GM18517 (cell line): ENCODE data around the gene SLC41A3.

Experiments
- ATAC-seq: cut with Tn5 transposase; IDR thresholded peaks from one replicate; pipeline ENCODE4 v1.9.1; 2021; ENCODE audit warnings: mild to moderate bottlenecking, moderate library complexity; ENCODE audit not compliant: unreplicated experiment

Gene SLC41A3

GRCh38 chr3:126030455-126030854, 53.5 kb downstream of the SLC41A3 start:
- ATAC-seq: no peak

DNA sequence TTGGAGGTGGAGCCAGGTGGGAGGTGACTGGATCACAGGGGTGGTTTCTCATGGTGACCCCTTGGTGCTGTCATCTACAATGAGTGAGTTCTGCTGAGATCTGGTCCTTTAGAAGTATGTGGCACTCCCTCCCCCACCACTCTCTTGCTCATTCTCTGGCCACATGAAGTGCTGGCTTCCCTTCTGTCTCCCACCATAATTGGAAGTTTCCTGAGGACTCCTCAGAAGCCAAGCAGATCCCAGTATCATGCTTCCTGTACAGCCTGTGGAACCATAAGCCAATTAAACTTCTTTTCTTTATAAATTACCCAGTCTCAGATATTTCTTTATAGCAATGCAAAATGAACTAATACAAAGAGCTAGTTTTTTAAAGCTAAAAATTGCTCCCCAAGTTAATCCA, 54.7 kb downstream of the SLC41A3 start:
- no peak for ATAC-seq

- ATAC-seq: no peak
Measured at GRCh38 chr3:126028096-126028495, 55.8 kb downstream of the SLC41A3 start.

DNA sequence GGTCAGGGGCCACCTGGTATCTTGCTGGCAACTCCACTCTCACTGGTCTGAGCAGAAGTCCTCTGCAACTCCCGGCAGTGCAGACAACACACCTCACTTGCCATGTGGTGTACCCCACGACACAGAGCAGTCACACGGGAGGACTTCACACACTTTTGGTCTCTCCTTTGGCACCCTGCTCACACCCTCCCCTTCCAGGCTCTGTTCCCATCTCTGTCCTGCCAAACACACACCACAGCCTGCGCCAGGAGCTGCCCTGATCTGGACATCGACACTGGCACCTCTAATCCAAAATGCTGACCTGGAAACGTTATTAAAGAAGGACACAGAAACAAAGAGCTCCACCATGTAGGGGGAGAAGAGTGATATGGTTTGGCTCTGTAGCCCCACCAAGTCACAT, 57.2 kb downstream of the SLC41A3 start:
- ATAC-seq: no peak

- ATAC-seq: no peak
Measured at GRCh38 chr3:126026277-126026751, 57.6 kb downstream of the SLC41A3 start.

DNA sequence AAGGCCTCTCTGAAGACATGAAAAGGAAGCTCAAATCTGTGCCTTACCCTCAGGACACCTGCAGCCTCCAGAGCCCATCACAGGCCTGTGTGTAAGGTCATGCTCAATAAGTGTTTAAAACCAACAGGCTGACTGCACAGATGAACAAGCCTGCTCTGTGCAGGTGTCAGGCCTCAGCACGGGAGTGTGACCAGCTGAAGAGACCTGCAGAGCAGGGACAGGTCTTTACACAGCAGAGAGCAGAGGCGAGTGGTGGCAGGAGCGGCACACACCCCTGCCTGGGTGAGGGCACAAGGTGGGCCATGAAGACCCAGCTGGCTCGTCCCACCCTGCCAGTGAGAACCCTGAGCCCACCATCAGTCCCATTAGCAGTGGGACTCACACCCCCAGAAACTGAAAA, 58.1 kb downstream of the SLC41A3 start:
- ATAC-seq: no peak

GRCh38 chr3:126025116-126025729, 58.7 kb downstream of the SLC41A3 start:
- no peak for ATAC-seq

GRCh38 chr3:126024049-126024854, 59.7 kb downstream of the SLC41A3 start:
- ATAC-seq: no peak

DNA sequence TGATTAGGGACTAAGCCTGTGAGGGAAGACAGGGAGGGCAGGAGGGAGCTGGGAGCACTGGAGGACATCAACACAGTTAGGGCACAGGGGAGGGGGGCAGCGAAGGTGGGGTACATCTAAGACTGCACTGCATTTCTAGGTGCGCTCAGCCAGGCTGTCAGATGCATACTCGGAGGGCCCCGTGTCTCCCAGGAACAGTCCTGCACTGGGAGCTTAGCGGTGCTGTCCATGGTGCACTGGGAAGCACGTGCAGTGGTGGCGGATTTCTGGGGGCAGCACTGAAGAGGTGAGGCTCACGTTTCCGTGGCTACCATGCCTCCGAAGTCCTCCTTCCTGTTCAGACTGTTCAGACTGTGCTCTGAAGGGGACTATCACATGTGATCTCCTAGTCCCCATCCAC, 60.5 kb downstream of the SLC41A3 start:
- no peak for ATAC-seq

DNA sequence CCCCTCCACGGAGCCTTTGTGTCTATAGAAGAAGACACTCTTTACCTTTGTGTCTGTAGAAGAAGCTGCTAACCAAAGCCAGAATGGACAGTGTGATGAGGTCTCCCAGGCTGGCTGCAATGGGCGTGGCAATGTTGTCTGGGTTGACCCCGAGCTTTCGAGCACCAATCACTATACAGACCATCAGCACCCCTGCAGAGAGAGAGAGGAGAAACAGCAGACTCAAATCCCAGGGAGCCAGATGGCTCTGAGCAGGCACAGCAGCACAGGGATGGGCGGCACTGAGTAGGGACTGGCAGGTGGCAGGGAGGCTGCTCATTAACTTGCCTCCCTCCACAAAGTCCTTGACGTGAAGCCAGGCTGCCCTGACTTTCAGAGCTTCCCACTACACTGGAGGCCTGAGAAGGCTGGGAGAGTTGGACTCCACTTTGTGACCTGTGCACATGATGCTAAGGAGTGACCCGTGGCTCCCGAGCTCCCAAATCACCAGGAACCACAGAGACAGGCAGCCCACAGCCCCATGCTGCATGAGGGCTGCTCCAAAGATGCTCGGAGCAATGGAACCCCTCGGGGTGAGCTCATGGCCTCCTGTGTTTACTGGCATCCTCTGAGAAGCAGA, 61.1 kb downstream of the SLC41A3 start:
- ATAC-seq: no peak

- no peak for ATAC-seq
Measured at GRCh38 chr3:126021702-126022101, 62.2 kb downstream of the SLC41A3 start.

- ATAC-seq: no peak
Measured at GRCh38 chr3:126021224-126021623, 62.7 kb downstream of the SLC41A3 start.

DNA sequence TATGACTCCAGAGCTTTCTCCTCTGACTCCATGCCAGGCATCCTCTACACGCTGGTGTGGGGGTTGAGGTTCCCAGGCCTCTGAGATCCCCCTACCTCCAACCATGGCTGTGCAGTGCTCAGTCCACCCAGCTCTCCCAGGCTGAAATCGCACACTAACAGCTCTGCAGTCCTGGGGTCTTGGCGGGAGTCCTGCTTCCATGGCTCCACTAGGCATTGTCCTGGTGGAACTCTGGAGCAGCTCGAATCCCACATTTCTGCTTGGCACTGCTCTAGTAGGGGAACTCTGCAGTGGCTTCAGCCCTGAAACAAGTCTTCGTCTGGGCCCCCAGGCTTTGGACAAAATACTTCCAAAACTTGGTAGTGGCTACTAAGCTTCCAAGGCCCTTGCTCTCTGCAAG, 64.2 kb downstream of the SLC41A3 start:
- no peak for ATAC-seq

DNA sequence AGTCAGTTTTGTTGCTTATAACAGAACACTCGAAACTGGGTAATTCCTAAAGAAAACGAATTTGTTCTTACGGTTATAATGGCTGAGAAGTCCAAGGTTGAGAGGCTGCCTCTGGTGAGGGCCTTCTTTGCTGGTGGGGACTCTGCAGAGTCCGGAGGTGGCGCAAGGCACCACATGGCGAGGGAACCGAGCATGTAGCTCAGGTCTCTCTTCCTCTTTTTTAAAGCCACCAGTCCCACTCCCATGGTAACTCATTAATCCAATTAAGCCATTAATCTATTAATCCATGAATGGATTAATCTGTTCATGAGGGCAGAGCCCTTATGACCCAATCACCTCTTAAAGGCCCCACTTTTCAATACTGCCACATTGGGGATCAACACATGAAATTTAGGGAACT, 64.9 kb downstream of the SLC41A3 start:
- no peak for ATAC-seq

DNA sequence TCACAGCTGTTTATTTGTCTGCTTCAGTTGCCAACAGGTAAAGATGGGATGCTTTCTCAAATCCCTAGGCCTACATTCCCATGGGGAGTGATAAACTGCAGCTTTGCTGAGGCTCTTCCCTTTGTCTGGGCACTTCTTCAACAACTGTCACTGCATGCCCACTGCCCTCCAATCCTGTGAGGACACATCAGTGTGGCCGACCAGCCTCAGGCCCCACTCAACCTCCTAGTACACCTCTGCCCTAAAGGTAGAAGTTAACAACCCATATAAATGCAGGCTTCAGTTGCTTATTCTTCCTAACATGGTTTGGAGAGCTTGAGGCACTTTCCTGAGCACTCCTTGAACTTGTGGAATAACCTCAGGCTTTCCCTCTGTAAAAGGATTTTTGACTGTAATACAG, 65.4 kb downstream of the SLC41A3 start:
- ATAC-seq: no peak

GRCh38 chr3:126017362-126017761, 66.6 kb downstream of the SLC41A3 start:
- no peak for ATAC-seq

DNA sequence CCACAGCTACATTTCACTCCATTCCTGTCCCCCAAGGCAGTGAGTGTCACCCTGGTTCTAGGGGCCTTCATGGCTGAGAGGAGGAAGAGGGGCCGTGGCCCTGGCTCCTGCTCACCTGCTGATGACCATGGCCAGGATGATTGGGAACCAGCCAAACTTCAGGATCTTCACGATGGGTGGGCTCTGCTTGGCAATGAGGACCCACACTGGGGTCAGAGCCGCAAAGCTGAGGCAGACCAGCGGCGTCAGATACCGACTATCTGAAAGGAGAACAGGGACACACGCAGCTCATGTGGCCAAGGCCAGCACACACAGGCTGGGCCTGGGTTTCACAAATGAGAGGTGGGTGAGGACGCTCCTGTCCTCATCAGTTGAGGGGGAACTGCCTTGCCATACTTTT, 67.3 kb downstream of the SLC41A3 start:
- no peak for ATAC-seq

DNA sequence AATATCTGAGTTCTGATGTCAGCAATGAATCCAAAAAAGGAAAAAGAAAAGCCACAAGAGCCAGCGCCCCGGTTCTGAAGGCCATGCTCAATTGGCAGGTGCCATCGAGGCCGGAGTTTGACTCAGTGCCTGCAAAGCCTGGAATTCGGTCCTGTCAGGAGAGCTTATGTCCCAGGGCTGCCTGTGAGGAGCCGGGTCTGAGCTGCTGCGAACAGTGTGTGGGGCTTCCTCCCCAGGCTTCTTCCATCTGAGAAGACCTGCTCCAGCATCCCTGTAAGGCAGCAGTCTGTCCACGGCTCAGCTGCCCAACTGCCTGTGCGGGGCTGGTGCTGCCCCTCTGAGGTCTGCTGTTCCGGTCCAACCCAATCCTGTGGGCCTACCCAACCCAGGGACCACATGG, 68.8 kb downstream of the SLC41A3 start:
- ATAC-seq: no peak

- no peak for ATAC-seq
Measured at GRCh38 chr3:126014252-126014651, 69.7 kb downstream of the SLC41A3 start.

DNA sequence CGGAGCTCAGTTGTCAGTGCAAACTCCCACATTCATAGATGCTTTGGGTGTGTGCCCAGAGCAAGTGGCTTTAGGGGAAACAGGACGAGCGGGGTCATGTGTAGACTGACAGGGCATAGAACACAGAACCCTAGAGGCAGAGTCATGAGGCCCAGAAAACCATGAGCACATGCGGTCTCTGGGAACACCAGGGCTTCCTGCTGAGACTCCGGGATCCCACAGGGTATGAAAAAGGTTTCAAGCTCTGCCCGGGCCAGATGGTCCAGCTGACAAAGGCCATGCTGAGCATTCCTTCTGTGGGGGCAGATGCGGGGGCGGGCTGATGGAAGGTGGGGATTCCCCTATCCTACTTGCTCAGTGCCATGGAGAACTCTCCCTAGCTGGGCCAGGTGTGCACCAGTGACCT, 70.2 kb downstream of the SLC41A3 start:
- no peak for ATAC-seq

DNA sequence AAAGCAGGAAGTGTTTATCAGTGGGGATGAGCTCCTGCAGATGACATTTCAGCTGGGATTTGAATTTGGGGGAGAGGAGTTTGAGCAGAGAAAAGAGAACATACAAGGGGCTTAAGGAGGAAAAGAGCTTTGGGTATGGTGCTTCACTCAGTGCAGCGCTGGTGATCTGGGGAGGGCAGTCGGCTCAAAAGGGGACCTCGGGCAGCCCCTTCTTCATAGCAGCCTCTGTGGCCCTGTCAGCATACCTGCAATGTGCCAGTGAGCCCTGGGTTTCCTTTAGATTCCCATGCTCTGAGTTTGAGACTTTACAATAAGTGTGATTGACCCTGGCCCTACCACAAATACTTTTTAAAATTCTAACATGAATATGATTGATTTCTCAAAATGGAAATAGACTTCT, 74.7 kb downstream of the SLC41A3 start:
- ATAC-seq: no peak

- no peak for ATAC-seq
Measured at GRCh38 chr3:126008219-126008618, 75.7 kb downstream of the SLC41A3 start.
